ENCODE data around the gene TSPAN15.

TSPAN15 gene

DNA sequence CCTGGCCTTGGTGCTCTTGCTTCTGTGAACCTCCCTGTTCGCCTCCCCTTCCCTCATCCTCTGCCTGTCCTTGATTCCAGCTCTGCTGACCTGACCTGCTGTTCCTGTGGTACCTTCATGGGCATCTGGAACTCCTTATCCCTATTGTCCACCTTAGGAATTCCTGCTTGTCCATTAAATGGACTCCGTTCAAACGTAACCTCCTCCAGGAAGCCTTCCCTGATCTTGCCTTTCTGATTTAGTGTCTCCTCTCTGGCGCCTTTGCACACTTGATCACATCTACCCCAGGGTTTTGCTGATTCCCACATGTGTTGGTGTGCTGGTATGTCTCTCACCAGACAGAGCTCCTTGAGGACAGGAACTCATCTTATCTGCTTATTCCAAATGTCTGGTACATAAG lies 20.9 kb downstream of the TSPAN15 start:
- Histone ChIP-seq H3K9ac (ENCODE audit: low read length) (no peak overlapping the region), H3K4me3 (ENCODE audit: insufficient read depth, low read length, poor library complexity, severe bottlenecking) (no peak overlapping the region), H3K79me2 (ENCODE audit: insufficient read depth, low read length) (no peaks in the 10 kb centered on the region), H3F3A (ENCODE audit: insufficient read depth) (no peaks in the 10 kb centered on the region), H4K20me1 (ENCODE audit: low read depth, low read length) (no peaks in the 10 kb centered on the region), H2AFZ (ENCODE audit: low read depth, low read length, severe bottlenecking) (no peak overlapping the region), H3K27me3 (ENCODE audit: low read length) (no peaks in the 10 kb centered on the region), H3K36me3 (ENCODE audit: low read length) (no peaks in the 10 kb centered on the region), H3K4me2 (ENCODE audit: low read depth, low read length, poor library complexity, severe bottlenecking) (no peak overlapping the region), H3K27ac (ENCODE audit: low read depth, low read length) (no peak overlapping the region), H3K9me2 (replicated peaks; ENCODE audit: insufficient read depth, low read length) (no peaks in the 10 kb centered on the region), H3K9me3 (ENCODE audit: insufficient read depth, low read length) (no peaks in the 10 kb centered on the region)
- TF ChIP-seq, protein P1, sequence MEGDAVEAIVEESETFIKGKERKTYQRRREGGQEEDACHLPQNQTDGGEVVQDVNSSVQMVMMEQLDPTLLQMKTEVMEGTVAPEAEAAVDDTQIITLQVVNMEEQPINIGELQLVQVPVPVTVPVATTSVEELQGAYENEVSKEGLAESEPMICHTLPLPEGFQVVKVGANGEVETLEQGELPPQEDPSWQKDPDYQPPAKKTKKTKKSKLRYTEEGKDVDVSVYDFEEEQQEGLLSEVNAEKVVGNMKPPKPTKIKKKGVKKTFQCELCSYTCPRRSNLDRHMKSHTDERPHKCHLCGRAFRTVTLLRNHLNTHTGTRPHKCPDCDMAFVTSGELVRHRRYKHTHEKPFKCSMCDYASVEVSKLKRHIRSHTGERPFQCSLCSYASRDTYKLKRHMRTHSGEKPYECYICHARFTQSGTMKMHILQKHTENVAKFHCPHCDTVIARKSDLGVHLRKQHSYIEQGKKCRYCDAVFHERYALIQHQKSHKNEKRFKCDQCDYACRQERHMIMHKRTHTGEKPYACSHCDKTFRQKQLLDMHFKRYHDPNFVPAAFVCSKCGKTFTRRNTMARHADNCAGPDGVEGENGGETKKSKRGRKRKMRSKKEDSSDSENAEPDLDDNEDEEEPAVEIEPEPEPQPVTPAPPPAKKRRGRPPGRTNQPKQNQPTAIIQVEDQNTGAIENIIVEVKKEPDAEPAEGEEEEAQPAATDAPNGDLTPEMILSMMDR (IDR thresholded peaks at IDR 0.05; ENCODE audit: insufficient read depth, low read length, poor library complexity, severe bottlenecking), result no peak
- TF ChIP-seq EZH2phosphoT487 (conservative IDR thresholded peaks at IDR 0.05; ENCODE audit: low read length), result no peak

DNA sequence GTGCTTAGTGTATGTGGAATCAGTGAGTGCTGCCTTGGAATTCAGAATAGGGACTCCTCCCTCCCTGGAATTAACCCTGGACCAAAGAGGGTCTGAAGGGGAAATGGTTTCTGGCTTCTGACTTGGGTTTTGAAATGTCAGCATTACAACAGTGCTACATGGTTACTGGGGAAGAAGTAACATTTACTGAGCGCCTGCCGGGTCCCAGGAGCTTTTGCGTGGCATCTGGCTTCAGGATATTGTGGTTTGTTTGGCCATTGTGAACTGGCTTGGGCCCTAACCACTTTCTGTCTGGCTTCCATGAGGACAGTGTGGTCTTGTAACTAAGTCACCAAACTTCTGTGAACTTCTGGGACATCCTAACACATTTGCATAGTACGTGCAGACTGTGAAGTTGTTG lies 21.3 kb downstream of the TSPAN15 start:
- H2AFZ ChIP-seq (ENCODE audit: low read depth, low read length, severe bottlenecking), result no peak overlapping the region
- H3K9me2 ChIP-seq (replicated peaks; ENCODE audit: insufficient read depth, low read length), result no peaks in the 10 kb centered on the region
- no peak overlapping the region for H3K9ac ChIP-seq (ENCODE audit: low read length)
- no peak overlapping the region for H3K4me3 ChIP-seq (ENCODE audit: insufficient read depth, low read length, poor library complexity, severe bottlenecking)
- H3K36me3 ChIP-seq (ENCODE audit: low read length), result no peaks in the 10 kb centered on the region
- no peak overlapping the region for H3K4me2 ChIP-seq (ENCODE audit: low read depth, low read length, poor library complexity, severe bottlenecking)
- H3K27ac ChIP-seq (ENCODE audit: low read depth, low read length), result no peak overlapping the region
- H4K20me1 ChIP-seq (ENCODE audit: low read depth, low read length), result no peaks in the 10 kb centered on the region
- no peaks in the 10 kb centered on the region for H3F3A ChIP-seq (ENCODE audit: insufficient read depth)
- TF ChIP-seq EZH2phosphoT487 (conservative IDR thresholded peaks at IDR 0.05; ENCODE audit: low read length), result no peak
- TF ChIP-seq, protein P1 (IDR thresholded peaks at IDR 0.05; ENCODE audit: insufficient read depth, low read length, poor library complexity, severe bottlenecking), result no peak
- H3K79me2 ChIP-seq (ENCODE audit: insufficient read depth, low read length), result no peaks in the 10 kb centered on the region
- H3K27me3 ChIP-seq (ENCODE audit: low read length), result no peaks in the 10 kb centered on the region
- H3K9me3 ChIP-seq (ENCODE audit: insufficient read depth, low read length), result no peaks in the 10 kb centered on the region

DNA sequence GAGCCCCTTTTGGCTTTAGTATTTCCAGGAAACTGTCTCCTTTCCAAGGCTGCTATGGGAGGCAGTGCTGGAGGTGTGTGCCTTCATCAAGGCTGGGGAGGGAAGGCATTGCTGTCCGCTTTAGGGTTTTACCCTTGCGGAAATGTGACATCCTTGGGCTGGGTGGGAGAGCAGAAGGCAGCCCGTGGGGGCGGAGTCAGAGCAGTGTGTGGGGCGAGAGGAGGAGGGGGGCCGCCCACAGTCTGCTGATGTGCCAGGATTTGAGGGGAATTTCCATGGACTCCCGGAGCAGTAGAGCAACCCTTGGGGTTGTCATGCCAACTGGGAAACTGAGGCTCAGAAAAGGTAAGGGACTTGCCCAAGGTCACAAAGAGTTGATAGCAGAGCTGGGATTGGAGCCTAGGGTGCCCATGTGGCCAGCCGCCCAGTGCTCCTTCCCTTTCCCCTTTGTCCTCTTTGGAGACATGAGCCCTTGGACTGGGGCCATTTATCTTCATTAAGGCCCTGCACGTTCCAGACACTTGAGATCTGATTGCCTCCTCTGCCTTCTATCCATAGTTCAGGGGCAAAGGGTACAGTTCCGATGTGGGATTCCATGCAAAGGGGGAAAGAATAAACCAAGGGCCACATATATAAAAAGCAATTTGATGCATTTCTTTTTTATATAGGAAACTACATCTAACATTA lies 22.2 kb downstream of the TSPAN15 start:
- no peaks in the 10 kb centered on the region for H3K36me3 ChIP-seq (ENCODE audit: low read length)
- H3K4me3 ChIP-seq (ENCODE audit: insufficient read depth, low read length, poor library complexity, severe bottlenecking), result no peak overlapping the region
- H3K27ac ChIP-seq (ENCODE audit: low read depth, low read length), result no peak overlapping the region
- H3K9me3 ChIP-seq (ENCODE audit: insufficient read depth, low read length), result no peaks in the 10 kb centered on the region
- H3K4me2 ChIP-seq (ENCODE audit: low read depth, low read length, poor library complexity, severe bottlenecking), result no peak overlapping the region
- no peak overlapping the region for H3K9ac ChIP-seq (ENCODE audit: low read length)
- no peak overlapping the region for H2AFZ ChIP-seq (ENCODE audit: low read depth, low read length, severe bottlenecking)
- H3K79me2 ChIP-seq (ENCODE audit: insufficient read depth, low read length), result no peaks in the 10 kb centered on the region
- no peaks in the 10 kb centered on the region for H3K27me3 ChIP-seq (ENCODE audit: low read length)
- no peaks in the 10 kb centered on the region for H4K20me1 ChIP-seq (ENCODE audit: low read depth, low read length)
- H3F3A ChIP-seq (ENCODE audit: insufficient read depth), result no peaks in the 10 kb centered on the region
- H3K9me2 ChIP-seq (replicated peaks; ENCODE audit: insufficient read depth, low read length), result no peaks in the 10 kb centered on the region
- TF ChIP-seq, protein P1 (IDR thresholded peaks at IDR 0.05; ENCODE audit: insufficient read depth, low read length, poor library complexity, severe bottlenecking), result no peak
- TF ChIP-seq EZH2phosphoT487 (conservative IDR thresholded peaks at IDR 0.05; ENCODE audit: low read length), result no peak

Data from SU-DHL-6 (cell line).